ENCODE data around the gene ARL14EP. TPM values are rescaled to one million over a fixed set of nuclear protein-coding genes. Genes with fewer than 3 reads are reported as not detected.
A peak's percentile ranks its signal among the peaks of the same experiment; 100 is the strongest.

ARL14EP gene
- polyA plus RNA-seq (ENCODE audit: insufficient read length in 4 of 4), result 10 to 100 TPM; 49.2 to 67.1 (median 61.5) TPM

DNA sequence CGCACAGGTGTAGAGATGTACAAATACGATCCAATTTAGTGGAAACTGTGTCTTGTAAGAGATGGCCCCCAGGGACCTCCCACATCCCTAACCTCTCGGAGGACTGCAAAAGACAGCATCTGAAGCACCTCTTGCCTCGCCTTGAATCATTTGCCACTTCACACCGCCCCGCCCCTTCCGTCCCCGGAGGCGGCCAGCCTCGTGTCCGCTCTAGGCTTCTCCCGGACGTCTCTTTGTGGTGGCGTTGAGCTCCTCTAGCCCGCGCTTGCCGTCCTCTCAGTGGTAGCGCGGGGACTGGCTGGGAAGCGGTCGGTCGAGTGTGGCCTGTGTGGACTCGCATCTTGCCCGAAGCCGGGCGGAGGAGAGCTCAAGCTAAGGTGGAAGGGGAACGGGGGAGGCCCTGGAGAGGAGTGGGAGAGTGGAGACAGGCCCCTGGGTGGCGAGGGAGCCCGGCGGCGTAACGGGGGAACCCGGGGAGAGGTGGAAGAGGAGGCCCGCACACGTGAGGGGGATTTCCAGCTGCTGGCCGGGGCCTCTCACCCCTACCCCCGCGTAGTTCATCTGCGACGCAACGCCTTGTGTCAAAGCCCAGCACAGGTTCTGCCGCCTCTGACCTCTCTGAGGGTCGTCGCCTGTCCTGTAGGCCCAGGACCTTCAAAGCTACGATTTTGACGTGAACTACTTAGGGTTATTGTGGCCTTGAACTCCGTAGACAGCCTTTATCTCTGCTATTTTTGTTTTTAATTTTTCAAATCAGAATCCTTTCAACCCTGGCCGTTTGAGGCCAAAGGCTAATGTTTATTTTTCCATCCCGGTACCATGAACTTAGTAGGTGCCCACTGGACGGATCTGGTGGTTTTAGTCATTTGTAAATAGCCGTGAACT lies at the start of gene ARL14EP:
ARL14EP (plus strand) TSS at position 279 of the 885 bp plus-strand sequence. CDS start 7,845 bp downstream, outside the sequence.
- DNase-seq (ENCODE audit: low read depth in 4 of 4, low spot score in 3 of 4), result peak; percentile 83 to 90 (median 88)

DNA sequence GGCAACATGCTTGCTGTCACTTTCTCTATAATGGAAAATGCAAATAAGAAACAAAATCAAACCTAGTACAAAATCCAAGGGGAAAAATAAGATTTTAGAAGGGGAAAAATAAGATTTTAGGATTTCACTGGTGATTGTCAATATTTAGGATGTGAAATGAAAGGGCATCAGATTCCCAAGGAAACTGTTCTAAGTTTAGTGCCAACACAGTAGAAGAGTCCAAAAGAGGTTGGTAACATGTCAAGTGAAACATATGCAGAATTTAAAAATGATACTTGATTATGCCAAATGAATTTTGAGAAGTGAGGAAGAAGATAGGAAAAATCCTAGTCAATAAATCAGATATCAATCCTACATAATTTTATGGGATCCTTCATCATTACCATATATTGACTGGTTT lies 45.7 kb upstream of the ARL14EP start:
- no peak for DNase-seq (ENCODE audit: low read depth in 4 of 4, low spot score in 3 of 4)

DNA sequence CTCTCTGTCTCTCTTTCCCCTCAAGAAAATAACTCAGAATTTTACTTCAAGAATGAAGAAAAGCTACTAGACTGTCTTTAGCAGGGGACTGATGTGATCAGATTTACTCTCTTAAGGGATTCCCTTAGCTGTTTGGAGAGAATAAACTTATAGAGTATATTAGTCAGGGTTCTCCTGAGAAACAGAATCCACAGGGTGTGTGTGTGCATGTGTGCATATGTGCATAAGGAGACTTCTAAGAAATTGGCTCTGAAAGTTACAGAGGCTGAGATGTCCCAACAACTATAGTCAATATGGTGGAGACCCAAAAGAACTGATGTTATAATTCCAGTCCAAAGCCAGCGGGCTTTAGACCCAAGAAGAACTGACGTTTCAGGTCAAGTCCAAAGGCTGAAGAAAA lies 43.1 kb upstream of the ARL14EP start:
- DNase-seq (ENCODE audit: low read depth in 4 of 4, low spot score in 3 of 4), result no peak

DNA sequence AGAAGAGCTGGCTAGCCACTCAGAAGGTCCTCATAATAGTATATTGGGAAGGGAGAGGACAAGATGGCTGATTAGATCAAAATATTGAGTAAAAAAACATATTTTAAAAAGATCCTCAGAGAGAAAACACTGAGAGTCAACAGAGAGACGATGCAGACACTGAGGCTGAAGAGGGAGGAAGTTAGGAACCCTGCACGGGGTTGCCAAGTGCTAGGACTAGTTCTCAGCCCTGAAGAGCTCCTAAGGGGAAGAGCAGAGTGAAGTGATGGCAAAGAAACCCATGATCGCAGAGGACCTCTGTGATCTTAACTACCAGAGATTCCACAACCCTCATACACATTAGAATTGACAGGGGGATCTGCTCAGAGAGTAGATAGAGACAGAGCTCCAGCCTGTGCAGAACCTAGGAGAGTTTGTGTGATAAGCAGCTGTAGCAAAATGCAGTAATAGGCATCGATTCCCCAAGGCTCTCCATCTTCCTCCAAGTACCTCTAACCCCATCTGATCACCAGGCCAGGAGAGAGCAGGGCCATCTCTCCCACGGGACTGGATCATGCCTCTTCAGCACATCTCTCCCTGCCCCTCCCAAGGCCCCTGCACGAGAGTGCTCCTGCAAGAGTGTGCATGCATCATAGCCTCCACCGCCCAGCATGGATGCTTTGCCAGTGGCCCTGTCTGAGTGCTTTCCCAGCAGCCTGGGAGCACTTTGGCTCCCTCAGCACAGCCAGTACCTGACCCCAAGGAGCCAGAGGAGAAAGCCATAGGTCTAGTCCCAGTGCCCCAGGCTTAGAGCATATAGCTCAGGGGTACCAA lies 41.2 kb upstream of the ARL14EP start:
- DNase-seq (ENCODE audit: low read depth in 4 of 4, low spot score in 3 of 4), result no peak

DNA sequence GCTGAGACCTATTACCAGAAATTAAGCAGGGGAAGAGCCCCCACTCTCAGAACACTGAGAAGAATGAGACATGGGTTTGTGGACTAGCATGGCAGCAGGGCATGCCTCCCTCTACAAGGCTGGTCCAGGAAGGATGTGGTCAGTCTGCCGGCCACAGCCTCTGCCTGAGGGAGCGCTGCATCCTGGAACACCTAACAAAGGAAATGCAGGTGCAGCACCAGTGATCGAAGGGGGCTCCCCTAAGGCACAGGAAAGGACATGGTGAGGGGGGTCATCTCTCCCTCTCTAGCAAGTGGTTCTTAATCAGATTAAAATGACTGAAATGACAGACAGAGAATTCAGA lies 40.6 kb upstream of the ARL14EP start:
- no peak for DNase-seq (ENCODE audit: low read depth in 4 of 4, low spot score in 3 of 4)

DNA sequence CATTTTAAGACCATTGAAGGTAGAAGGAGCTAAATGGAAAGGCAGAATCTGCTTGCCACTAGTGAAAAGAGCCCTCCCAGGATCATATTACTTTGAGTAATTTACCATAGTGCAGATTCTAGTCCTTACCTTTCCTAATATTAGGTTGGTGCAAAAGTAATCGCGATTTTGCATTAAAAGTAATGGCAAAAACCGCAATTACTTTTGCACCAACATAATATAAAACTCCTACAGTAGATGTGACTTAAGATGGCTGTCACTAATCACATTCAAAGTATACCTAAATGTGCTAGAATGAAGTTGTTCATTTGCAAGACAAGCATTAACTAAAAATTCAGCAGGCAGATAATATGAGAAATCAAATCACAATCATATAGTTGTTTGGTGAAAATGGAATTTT lies 38.1 kb upstream of the ARL14EP start:
- DNase-seq (ENCODE audit: low read depth in 4 of 4, low spot score in 3 of 4), result no peak

DNA sequence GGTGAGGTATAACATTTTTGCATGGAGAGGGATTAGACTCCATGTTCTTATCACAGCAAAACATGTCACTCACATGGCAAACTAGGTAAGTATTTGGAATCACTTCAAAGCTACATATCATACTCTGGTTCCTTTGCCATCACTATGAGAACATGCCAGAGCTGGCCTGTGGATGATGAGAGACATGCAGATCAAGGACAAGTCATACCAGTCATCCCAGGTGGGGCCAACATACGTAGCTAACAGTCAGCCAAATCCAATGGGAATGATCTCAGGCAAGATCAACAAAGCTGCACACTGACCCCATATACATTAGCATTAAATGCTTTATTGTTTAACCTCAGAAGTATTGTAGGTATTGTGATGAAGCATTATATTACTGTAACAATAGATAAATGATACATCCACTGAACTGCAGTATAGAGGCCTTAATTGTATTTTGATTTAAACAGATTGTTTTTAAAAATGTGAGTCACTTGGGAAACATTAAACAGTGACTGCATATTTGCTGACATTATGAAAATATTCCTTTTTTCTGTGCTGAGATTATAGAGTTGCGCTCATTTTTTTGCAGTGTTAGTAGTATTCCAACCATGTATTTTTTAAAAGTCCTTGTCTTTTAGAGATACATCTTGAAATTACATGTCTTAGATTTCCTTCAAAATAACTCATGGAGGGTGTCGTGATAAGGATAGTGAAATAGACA lies 37.3 kb upstream of the ARL14EP start:
- DNase-seq (ENCODE audit: low read depth in 4 of 4, low spot score in 3 of 4), result no peak

DNA sequence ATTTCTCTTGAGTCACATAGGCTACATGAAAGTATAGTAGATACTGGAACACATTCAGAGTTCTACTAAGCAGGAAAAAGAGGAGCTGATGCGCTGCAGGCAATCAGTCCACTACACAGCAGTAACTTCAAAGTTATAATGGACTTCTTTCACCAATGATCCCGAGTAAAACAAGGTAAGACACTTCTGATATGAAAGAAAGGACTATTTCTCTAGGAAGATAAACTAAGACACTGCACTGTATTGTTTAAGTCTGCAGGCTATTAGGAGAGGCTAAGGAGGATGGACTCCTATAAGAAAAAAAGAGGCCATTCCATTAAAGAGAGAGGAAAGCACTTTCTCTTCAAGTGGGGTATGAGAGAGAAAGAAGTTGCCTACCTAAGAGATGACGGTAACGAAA lies 31.6 kb upstream of the ARL14EP start:
- DNase-seq (ENCODE audit: low read depth in 4 of 4, low spot score in 3 of 4), result no peak

DNA sequence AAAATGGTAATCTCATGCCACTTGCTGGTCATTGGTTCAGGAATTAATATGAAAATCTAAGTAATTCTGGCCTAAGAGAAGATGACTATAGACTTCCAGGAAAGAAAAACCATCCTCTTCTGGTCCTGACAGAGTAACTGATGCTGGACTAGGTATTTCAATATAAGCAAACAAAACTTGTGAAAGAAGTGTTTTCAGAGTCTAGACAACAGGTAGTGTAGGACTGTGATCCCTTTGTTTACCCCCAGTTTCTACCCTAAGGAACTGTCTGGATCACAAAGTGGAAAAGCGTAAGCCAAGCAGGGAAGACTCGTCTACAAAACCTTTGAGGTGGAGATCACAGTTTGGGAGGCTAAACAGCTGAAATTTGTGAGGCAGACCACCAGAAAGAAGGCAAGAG lies 30.4 kb upstream of the ARL14EP start:
- DNase-seq (ENCODE audit: low read depth in 4 of 4, low spot score in 3 of 4), result no peak

DNA sequence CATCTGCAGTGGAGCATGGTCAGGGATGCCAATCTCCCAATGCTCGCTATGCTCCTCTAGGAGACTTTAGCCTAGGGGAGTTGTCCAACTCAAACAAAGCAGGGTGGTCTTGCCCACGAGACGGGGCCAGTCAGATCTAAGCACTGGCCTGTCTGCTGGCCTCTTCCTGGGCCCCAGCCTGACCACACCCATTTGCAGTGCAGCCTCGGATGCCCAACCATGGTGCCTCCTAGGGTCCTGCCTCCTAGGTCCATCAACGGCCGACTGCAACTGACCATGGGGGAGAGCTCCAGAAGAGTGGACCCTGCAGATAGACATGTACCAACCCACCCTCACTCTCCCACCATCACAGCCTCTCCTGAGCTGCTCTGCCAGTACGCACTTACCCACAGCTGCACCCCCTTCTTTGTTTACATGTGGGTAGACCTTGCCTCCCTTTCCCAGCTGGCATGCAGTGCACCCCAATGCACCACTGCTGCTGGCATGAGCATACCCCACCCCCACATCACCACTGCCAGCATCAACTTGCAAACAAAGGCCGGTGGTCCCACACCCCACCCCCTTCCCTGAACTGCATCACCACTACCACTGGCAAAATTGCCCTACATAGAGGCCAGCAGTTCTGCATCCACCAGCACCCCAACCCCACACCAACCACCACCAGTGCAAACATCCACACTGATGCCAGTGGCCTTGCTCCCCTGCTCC lies 27.6 kb upstream of the ARL14EP start:
- no peak for DNase-seq (ENCODE audit: low read depth in 4 of 4, low spot score in 3 of 4)

DNA sequence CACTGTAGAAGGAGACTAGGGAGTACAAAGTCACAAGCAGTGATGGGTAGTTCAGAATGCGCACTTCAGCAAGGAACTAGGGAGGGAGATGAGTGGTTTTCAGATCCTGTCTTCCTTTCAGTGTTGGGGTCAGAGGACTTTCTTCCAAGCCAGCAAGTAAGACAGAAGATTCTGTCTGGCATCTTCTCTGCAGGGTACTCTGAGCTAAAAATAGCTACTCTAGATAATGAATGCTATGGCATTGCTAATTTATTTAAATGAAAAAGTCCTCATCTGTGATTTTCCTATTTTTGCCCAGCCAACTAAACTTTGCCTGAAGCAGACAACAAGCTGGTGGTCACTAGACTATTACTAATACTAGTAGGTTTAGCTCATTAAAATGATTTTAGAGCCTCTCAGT lies 18.3 kb upstream of the ARL14EP start:
- no peak for DNase-seq (ENCODE audit: low read depth in 4 of 4, low spot score in 3 of 4)

DNA sequence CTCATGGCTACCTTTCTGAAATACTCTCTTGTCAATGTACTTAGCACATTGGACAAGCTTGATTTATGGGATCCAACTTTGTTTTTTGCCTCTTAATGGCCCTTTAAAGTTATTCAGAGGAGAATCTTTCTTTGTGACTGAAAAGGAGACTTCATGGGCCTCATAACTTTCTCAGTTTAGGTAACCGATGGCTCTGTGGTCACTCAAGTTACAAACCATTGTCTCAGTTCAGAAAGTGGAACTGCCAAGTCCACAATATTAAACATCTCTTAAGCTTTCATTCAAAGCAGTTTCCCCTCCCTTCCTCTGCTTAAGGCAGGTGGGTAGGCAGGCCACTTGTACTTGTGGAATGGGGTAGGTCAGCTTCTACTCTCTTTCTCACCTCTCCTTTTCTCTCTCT lies 12.3 kb upstream of the ARL14EP start:
- DNase-seq (ENCODE audit: low read depth in 4 of 4, low spot score in 3 of 4), result no peak

DNA sequence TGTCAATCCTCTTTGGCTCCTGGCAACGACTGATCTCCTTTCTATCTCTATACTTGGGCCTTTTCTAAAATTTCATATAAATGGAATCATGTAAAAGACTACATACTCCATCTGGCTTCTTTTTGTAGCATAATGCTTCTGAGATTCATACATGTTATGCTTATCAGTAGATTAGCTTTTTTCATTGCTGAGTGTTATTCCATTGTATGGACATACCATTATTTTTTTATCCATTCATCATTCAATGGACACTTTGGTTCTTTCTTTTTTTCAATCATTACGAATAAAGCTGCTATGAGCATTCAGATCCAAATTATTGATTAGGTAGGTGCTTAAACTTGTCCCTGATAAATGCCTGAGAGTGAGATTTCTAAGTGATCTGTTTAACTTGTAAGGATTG lies 11.7 kb upstream of the ARL14EP start:
- DNase-seq (ENCODE audit: low read depth in 4 of 4, low spot score in 3 of 4), result no peak

DNA sequence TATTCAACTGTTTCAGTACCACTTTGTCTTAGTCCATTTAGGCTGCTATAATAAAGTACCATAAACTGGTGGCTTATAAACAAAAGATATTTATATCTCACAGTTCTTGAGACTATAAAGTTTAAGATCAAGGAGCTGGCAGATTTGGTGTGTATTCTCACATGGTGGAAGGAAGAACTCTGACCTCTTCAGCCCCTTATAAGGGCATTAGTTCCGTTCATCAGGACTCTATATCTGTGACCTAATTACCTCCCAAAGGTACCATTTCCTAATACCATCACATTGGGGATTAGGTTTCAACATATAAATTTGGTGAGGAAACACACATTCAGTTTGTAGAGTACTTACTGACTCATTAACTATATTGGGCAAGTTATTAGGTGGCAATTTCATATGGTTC lies 10.7 kb upstream of the ARL14EP start:
- DNase-seq (ENCODE audit: low read depth in 4 of 4, low spot score in 3 of 4), result no peak

DNA sequence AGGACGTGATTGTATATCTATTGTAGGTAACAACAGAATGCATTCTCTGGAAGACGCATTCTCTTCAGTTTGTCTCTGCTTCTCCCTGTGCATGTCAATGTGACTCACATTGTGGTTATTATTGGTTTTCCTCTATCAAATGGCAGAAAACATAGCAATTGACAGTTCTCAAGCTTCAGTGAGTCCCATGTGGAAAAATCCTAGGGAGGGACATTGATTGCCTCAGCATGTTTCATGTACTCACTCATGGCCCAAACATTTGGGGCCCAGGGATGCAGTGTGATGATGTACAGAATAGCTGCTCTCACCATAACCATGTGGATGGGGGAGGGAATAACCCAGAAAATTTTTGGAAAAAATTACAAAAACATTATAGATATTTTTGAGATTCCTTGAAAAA lies 9.3 kb upstream of the ARL14EP start:
- no peak for DNase-seq (ENCODE audit: low read depth in 4 of 4, low spot score in 3 of 4)

DNA sequence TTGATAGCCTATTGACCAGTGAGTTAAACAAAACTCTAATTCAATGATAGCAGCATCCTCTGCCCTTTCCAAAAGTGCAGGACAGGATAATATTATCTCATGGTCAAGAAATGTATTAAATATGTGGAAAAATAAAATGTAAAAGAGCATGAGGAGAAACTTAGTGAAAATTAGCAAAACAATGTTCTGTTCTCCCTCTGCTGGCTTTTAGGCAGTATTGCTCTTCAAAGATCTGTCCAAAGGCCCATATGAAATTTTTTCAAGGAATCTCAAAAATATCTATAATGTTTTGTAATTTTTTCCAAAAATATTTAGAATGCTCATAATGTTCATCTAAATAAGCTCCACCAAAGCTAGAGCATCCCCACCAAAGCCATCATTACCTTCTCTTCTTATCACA lies 8.3 kb upstream of the ARL14EP start:
- no peak for DNase-seq (ENCODE audit: low read depth in 4 of 4, low spot score in 3 of 4)

DNA sequence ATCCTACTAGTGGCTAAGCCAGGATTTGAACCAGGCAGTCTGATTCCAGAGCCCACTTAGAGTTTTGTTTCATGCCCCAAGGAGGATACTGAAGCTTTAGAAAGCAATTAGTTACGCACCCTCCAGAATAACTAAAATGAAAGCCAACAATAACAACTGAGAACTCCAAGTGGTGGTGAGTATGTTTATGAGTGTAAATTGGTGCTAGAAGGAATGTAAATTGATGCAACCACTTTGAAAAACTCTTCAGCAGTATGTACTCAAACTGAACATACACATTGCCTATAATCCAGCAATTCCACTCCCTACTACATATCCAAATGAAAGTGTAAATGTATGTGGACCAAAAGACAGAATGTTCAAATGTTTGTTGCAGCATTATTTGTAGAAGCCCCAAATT lies 6.7 kb upstream of the ARL14EP start:
- DNase-seq (ENCODE audit: low read depth in 4 of 4, low spot score in 3 of 4), result no peak

DNA sequence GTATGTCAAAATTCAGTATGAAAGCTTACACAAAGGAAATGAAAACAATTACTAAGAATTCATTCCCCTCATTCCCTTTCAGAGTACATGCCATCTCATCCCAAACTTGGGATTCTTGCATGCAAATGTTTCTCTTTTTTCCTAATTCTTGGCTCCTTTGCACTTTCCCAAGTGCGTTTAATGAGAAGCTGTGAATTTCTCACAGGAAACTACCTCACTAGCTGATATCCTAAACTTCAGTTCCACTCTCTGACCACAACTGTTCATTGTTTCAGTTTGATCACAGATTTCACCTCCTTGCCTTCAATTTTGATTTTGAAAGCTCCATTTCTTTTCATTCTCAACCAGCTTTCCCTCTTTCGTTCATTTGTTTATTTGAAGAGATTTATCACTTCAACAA lies 5.9 kb upstream of the ARL14EP start:
- DNase-seq (ENCODE audit: low read depth in 4 of 4, low spot score in 3 of 4), result no peak

DNA sequence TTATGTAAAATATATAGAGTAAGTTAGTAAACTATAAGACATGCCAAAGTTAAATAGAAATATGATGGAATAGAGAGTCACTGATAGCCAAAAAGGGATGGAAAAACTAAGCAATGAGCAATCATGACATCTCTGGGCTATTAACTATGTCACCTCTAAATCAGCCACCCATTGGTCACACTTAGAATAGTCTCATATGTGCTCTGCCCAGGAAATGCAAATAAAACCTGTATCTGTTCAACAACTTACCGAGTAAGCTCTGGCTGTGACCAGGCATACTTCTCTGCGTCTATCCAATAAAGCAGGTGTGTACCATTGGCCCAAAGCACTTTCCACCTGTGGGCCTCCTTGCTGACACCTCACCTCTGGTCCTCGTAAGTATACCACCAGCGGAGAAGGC lies 1.6 kb upstream of the ARL14EP start:
- DNase-seq (ENCODE audit: low read depth in 4 of 4, low spot score in 3 of 4), result no peak

DNA sequence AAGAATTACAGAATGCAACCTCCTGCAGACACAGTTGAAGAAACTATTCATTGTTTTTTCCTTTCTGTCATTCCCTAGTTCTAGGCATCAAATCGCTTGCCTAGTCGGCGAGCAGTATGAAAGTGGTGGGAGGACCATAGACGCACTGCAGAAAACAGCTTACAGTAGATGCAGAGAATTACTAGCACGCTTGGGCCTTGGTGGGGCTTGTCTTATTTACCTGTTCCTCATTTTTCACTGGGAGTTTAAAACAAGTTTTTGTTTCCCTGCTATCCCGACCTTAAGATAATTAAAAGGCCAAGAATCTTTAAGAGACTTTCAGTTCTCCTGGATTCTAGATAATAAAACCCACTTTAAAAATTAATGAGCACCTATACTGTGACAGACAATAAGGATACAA lies 713 bp upstream of the ARL14EP start:
- DNase-seq (ENCODE audit: low read depth in 4 of 4, low spot score in 3 of 4), result no peak

All from right renal pelvis (tissue), 4 donors.